Activated effector memory CD4-positive, alpha-beta T cell treated with Interleukin-2 at 50 U/mL for 16 hours (primary cell): ENCODE measurements around the gene GRAMD2B.
"Not testable (repeated sequence)": the region's sequence is repeated elsewhere in the genome, so short reads cannot be mapped to it uniquely, and the experiment has no call there.

Source experiments
- DNase-seq: peaks from one replicate; pipeline ENCODE4 v3.0.0-alpha.2; 2020

Gene GRAMD2B

DNA sequence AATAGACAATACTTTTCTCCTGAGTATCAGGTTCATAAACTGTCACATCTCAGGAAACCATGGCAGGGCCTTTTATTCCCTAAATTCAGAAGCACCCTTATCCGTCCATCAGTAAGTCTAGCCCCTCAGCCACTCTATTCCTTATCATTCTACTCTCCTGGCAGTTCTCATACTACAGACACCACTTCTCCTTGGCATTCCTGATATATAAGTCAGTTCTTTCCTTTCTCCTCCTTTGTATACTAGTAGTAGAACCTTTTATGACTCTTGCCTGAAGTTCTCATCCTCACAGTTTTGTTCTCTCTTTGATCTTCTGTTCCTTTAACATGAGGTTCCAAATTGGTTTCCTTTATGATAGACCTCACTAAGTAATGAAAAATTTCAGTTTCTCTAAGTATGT lies 29.3 kb downstream of the GRAMD2B start:
- no peak for DNase-seq

DNA sequence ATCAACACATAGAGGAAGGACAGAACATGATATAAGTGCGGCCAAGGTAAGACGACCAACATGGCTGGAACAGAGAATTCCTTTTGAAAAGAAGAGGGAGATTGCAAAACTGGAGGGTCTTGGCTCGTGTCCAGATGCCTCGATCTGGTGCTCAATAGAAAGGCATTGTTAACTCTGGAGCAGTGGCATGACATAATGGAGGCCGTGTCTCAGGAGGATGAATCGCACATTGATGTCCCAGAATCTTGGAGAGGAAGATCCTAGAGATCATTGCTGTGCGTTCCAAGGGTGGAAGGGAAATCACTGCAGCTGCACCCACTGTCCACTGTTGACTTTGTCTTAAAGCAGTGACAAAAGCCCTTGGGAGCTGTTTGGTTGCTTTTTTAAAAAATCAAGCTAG lies 30.9 kb downstream of the GRAMD2B start:
- no peak for DNase-seq

DNA sequence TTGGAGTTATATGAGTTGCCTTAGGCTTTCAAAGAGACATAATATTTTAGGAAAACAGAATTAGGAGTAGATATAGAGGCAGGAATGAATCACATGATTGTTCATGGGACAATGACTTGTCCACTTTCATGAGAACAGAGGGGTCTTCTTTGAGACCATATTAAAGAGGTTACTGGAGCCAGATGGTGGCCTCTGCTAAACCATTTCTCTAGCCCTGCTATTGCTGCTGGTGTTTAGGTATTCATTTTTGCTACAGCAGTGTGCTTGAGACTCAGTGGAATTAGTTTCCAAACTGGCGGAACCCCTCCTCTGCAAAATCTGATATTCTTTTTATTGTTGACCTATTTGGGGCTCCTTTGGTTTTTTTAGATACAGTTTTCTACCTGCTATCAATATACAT lies 31.3 kb downstream of the GRAMD2B start:
- no peak for DNase-seq

- no peak for DNase-seq
Measured at GRCh38 chr5:126455264-126455663, 32.1 kb downstream of the GRAMD2B start.

- no peak for DNase-seq
Measured at GRCh38 chr5:126455728-126456127, 32.5 kb downstream of the GRAMD2B start.

GRCh38 chr5:126456217-126456820 lies 33.1 kb downstream of the GRAMD2B start:
- no peak for DNase-seq

- no peak for DNase-seq
Measured at GRCh38 chr5:126460459-126460858, 37.2 kb downstream of the GRAMD2B start.

- no peak for DNase-seq
Measured at GRCh38 chr5:126460977-126461376, 37.8 kb downstream of the GRAMD2B start.

GRCh38 chr5:126461838-126462237 lies 38.6 kb downstream of the GRAMD2B start:
- no peak for DNase-seq

GRCh38 chr5:126462239-126463014 lies 39.2 kb downstream of the GRAMD2B start:
- no peak for DNase-seq

DNA sequence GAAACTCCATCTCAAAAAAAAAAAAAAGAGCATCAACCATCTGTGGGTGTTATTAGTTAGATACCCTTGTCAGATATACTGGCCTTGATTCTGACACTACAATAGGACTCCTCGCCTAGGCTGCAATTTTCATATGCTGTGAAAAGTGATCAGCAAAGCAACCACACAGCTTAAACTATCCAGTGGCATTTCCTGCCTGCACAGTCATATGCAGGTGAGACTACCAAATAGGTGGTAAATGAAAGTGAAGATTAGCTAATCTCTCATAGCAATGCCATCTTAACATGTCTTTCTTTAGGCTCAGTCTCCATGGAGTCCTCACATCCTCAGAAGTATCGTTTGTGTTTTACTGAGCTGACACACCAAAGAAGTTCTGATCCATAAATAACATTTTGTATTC lies 40.8 kb downstream of the GRAMD2B start:
- DNase-seq: no peak

DNA sequence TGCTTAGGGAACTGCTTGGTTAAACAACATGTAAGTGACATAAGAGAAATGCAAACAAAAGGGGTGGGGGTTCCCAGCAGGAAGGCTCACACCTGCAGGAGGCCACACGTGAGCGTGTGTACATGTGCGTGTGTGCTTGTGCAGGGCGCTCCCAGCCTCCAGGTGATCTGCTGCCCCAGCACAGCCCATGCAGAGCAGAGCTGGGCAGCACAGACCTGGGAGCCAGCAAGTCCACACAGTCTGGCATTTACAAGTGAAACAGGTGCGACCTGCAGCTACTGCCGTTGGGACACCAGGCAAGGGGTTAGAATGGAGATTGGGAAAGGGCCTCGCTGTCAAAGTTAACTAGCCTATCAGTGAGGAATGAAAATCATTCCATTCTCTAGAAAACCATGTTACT lies 41.8 kb downstream of the GRAMD2B start:
- no peak for DNase-seq

GRCh38 chr5:126468091-126468490 lies 44.9 kb downstream of the GRAMD2B start:
- no peak for DNase-seq

DNA sequence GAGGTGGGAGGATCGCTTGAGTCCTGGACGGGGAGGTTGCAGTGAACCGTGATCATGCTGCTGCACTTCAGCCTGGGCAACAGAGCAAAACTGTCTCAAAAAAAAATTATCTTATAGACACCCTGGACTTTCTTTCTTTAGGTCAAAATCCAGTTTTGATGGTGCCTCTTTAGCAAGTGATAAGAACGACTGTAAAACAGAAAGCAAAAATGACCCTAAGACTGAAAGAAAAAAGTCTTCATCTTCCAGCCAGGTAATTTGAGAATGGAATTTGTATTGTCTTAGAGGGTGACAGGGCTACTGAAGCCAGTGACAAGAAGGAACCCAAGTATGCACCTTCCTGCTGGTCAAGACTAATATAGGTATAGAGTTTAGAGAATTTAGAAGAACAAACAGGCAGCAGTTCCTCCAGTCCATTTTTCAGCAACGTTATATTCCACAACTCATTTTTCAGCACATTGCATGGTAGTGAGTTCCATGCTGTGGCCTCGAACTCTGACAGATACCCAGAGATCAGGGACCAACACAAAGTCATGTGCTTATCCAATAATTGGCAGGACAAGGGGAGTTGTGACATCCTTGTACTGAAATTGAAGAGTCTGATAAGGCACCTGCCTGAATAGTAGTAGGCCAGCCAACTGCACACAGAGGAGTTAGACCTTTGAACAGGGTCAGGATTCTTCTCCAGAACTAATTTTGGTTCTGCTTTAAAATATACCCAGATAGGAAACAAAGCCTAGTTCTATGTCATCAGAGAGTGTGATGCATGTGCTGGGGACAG lies 46.5 kb downstream of the GRAMD2B start:
- no peak for DNase-seq

GRCh38 chr5:126470529-126470928 lies 47.3 kb downstream of the GRAMD2B start:
- not testable (repeated sequence) for DNase-seq

GRCh38 chr5:126471247-126471646 lies 48.0 kb downstream of the GRAMD2B start:
- no peak for DNase-seq

GRCh38 chr5:126471875-126472537 lies 48.8 kb downstream of the GRAMD2B start:
- no peak for DNase-seq

DNA sequence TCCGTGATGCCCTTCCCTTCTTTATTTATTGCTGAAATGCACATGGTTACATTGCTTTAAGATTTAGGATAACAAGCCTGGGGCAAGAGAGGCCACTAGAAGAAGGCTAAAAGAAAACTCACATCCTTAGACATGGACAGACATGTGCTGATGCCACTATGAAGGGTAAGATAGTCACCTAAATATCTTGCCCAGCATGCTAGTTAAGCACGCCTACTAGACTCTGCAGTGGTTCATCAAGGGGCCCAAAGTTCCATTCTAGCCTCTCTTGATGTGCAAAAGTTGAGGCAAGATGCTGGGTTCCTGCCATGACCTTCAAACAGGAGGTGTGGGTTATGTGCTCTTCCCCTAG lies 49.3 kb downstream of the GRAMD2B start:
- DNase-seq: no peak

DNA sequence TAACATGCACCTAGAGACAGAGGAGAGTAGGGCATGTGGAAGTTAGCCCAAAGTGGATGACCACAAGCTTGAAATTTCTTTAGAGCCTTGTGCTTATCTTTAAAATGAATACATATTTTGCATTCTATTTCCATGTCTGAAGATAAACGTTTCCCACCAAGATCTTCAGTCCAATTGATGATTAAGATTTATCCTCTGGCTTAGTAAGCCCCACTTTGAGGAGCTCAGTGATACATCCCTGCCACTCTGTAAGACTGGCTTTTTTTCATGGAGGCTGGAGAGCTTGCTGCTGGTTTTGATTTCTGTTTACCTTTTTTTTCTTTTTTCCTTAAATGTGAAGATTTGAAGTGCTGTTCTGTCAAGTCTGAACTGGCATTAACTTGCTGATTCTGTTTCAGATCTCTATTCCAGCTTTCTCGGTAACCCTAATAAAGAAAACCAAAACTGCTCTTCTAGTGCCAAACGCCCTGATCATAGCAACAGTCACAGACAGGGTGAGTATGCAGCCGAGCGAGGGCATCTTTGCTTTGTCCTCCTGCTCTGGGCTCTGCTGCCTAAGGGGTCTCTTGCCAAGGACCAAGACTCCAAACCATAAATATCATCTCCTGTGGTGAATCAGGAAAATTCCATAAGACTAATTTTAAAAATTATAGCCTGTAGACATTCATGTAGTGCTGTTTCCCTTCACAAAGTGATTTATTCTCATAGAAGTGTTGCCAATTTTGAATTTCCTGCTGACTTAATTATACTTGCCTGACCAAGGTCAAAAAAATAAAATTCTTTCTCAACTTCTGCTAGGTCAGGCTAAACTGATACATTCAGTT lies 54.3 kb downstream of the GRAMD2B start:
- no peak for DNase-seq

DNA sequence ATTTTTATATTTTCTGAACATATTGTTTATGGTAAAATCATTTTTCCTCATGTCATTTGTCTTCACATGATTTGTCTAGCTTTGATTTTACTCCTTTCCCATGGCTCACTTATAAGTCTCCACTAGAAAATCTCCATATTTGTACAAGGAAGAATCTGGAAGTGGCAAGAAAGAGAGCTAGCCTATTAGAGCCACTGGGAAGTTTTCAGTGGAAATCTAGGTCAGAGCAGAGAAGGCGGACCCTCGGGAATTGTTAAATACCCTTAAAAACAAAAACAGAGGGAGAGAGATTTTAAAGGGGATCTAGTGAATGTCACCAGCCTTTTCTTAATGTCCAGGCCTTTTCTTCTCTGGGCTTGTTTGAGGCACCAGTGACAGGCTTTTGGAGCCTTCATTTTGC lies 56.6 kb downstream of the GRAMD2B start:
- DNase-seq: no peak

DNA sequence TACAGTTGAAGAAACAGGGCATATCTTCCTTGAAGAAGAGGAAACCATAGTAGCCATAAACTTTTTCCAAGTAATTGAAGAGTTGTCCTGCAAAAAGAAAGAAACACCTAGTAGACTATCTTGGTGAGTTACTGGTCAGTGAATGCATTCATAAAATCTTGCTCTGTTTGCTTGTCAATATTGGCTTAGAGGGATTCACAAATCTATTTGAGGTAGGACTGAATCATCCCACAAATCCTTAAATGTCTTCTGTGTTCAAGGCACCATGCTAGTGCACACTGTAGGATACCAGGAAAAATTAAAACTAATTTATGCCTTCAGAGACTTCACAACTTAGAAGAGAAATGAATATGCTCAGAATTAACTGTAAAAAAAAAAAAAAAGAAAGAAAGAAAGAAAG lies 57.6 kb downstream of the GRAMD2B start:
- no peak for DNase-seq

DNA sequence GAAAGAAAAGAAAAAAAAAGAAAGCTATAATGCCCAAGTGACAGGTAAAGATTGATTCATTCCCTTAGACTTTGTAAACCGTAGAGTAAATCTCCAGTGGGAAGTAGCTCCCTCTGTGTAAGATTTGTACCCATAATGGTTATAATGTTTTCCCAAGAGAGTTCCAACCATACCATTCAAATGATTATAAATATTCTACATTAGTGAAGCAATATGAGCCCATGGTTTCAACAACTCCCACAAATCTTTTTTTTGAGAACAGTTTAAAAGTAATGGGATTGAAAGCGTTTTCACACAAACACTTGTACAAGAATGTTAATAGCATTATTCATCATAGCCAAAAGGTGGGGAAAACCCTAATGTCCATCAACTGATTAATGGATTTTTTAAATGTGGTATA lies 58.0 kb downstream of the GRAMD2B start:
- no peak for DNase-seq

DNA sequence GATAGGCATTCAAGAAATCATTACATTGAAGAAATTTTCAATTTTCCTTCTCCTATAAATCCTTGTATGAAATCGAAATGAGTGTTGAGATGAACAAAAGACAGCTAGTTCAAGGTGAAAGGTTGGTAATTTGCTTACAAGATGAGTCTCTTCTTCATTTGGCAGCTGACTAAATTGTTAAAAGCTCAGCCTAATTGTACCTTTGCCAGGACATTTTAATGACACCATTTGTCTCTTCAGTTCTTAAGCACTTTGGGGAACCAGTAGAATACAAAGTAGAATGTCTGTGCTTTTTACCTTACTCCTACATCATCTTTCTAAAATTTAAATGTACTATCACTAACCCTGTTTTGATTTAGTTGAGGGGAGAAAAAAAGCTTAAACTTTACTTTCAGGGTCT lies 59.4 kb downstream of the GRAMD2B start:
- DNase-seq: no peak
